Stomach smooth muscle (tissue), 2 donors: ENCODE measurements around the gene PREX1.

ENCODE experiments used
- H3K27ac ChIP-seq: one replicate; pipeline ENCODE4 v1.7.0; 2013; ENCODE audit warnings: mild to moderate bottlenecking, low read length, inconsistent platforms
- H3K27me3 ChIP-seq, 2 donors: one replicate each; pipeline ENCODE4 v1.7.0; 2013; ENCODE audit warnings: low read length in 2 of 2; ENCODE audit not compliant: insufficient read depth in 2 of 2, control insufficient read depth in 1 of 2
- H3K36me3 ChIP-seq, 2 donors: one replicate each; pipeline ENCODE4 v1.7.0; 2013; ENCODE audit warnings: low read length in 2 of 2; ENCODE audit not compliant: control insufficient read depth in 2 of 2, insufficient read depth in 2 of 2
- H3K4me1 ChIP-seq: one replicate; pipeline ENCODE4 v1.7.0; 2013; ENCODE audit warnings: low read length; ENCODE audit not compliant: control insufficient read depth, insufficient read depth
- H3K4me3 ChIP-seq, 2 donors: one replicate each; pipeline ENCODE4 v1.7.0; 2013; ENCODE audit warnings: low read length in 2 of 2
- H3K9ac ChIP-seq, 2 donors: one replicate each; pipeline ENCODE4 v1.7.0; 2013; ENCODE audit warnings: low read length in 2 of 2, mild to moderate bottlenecking in 1 of 2
- H3K9me3 ChIP-seq, 2 donors: one replicate each; pipeline ENCODE4 v1.7.0; 2013; ENCODE audit warnings: low read length in 2 of 2; ENCODE audit not compliant: control insufficient read depth in 2 of 2
- donor health status: healthy.
- donor health status: Pancreatic carcinoma.

Gene PREX1

DNA sequence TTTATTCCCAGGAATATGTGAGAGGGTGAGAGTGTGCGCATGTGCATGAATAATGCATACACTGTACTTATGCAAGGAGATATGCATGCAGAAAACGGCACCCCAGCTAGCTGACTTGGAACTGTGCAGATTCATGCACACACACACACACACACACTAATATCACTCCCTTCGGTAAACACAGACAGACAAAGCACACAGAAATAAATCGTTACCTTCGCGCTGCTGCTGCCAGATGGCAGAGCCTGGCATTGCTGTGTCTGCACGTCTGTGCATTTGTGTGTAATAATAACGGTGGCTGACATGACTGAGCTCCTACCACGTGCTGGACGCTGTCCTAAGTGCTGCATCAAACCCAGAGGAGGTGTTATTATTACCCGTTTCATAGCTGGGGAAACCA lies 36.8 kb downstream of the PREX1 start:
- H3K9me3 ChIP-seq, result no peaks in the 10 kb centered on the region
- H3K27ac ChIP-seq, result no peak overlapping the region
- peaks cover 5 to 9% of the 10 kb centered on the region in 2 donors for H3K27me3 ChIP-seq
- no peaks in the 10 kb centered on the region for H3K36me3 ChIP-seq
- H3K4me1 ChIP-seq, result peaks cover 7% of the 10 kb centered on the region
- no peak overlapping the region for H3K4me3 ChIP-seq
- H3K9ac ChIP-seq, result no peak overlapping the region

GRCh38 chr20:48790473-48791003 lies 37.3 kb downstream of the PREX1 start:
- H3K9ac ChIP-seq, result no peak overlapping the region
- H3K4me1 ChIP-seq, result peaks cover 7% of the 10 kb centered on the region
- H3K27me3 ChIP-seq, result peaks cover 7 to 9% of the 10 kb centered on the region in 2 donors
- no peak overlapping the region for H3K27ac ChIP-seq
- H3K4me3 ChIP-seq, result no peak overlapping the region
- no peaks in the 10 kb centered on the region for H3K36me3 ChIP-seq
- no peaks in the 10 kb centered on the region for H3K9me3 ChIP-seq

- Histone ChIP-seq H3K27ac (no peak overlapping the region), H3K9me3 (no peaks in the 10 kb centered on the region), H3K4me1 (peaks cover 7% of the 10 kb centered on the region), H3K27me3 (peaks cover 7 to 9% of the 10 kb centered on the region in 2 donors), H3K36me3 (no peaks in the 10 kb centered on the region), H3K9ac (no peak overlapping the region), H3K4me3 (no peak overlapping the region)
These were observed 37.9 kb downstream of the PREX1 start for GRCh38 chr20:48789781-48790472.

DNA sequence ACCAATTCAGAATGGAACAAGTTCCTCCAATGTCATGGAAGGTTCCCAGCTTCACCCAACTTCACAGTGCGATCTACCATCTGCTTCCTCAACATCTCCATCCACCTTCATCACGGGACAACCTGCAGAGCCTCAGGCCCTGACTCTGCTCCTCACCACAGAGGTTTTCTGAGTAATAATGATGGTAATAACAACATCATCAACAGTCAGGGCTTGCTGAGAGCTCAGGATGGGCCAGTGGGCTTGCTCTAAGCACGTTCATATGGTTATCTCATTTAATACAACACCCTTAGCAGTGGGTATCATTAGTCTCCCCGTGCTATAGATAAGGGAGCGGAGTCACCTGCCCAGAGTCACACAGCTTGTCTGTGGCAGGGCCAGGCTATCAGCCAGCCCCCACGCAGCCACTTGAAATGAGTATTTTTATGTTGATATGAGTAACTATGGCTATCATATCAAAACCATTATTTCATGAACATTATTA lies 38.6 kb downstream of the PREX1 start:
- H3K27ac ChIP-seq, result no peak overlapping the region
- no peaks in the 10 kb centered on the region for H3K9me3 ChIP-seq
- no peak overlapping the region for H3K4me3 ChIP-seq
- no peaks in the 10 kb centered on the region for H3K36me3 ChIP-seq
- no peak overlapping the region for H3K9ac ChIP-seq
- H3K4me1 ChIP-seq, result peaks cover 6% of the 10 kb centered on the region
- peaks cover 7 to 9% of the 10 kb centered on the region in 2 donors for H3K27me3 ChIP-seq

DNA sequence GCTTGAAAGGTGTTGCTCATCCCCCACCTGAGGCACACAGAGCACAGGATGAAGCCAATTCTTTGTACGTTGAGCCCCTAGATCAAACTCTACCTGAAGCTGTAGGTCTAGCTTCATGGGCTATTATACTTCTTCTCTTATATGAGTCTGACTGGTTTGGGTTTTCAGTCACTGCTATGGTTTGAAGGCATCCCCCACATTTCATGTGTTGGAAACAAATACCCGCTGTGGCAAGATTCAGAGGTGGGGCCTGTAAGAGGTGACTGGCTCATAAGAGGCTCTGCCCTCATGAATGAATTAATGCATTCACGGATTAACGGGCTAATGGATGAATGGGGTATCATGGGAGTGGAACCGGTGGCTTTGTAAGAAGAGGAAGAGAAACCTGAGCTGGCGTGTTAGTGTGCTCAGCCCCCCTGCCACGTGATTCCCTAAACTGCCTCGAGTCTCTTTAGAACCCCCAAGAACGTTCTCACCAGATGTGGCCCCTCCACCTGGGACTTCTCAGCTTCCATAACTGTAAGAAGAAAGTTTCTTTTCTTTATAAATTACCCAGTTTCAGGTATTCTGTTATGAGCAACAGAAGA lies 39.2 kb downstream of the PREX1 start:
- peaks cover 7 to 9% of the 10 kb centered on the region in 2 donors for H3K27me3 ChIP-seq
- H3K9me3 ChIP-seq, result no peaks in the 10 kb centered on the region
- no peak overlapping the region for H3K4me3 ChIP-seq
- H3K4me1 ChIP-seq, result peaks cover 3% of the 10 kb centered on the region
- no peak overlapping the region for H3K9ac ChIP-seq
- no peaks in the 10 kb centered on the region for H3K36me3 ChIP-seq
- no peak overlapping the region for H3K27ac ChIP-seq

GRCh38 chr20:48787861-48788375 lies 39.9 kb downstream of the PREX1 start:
- H3K9ac ChIP-seq, result no peak overlapping the region
- no peak overlapping the region for H3K4me3 ChIP-seq
- H3K36me3 ChIP-seq, result no peaks in the 10 kb centered on the region
- peaks cover 3% of the 10 kb centered on the region for H3K4me1 ChIP-seq
- no peaks in the 10 kb centered on the region for H3K9me3 ChIP-seq
- H3K27me3 ChIP-seq, result peaks cover 7 to 9% of the 10 kb centered on the region in 2 donors
- H3K27ac ChIP-seq, result no peak overlapping the region

GRCh38 chr20:48786951-48787705 lies 40.7 kb downstream of the PREX1 start:
- peaks cover 3% of the 10 kb centered on the region for H3K4me1 ChIP-seq
- H3K27ac ChIP-seq, result no peak overlapping the region
- no peak overlapping the region for H3K4me3 ChIP-seq
- H3K9me3 ChIP-seq, result no peaks in the 10 kb centered on the region
- H3K36me3 ChIP-seq, result no peaks in the 10 kb centered on the region
- no peak overlapping the region for H3K9ac ChIP-seq
- peaks cover 7 to 9% of the 10 kb centered on the region in 2 donors for H3K27me3 ChIP-seq

- Histone ChIP-seq H3K27me3 (peaks cover 3 to 4% of the 10 kb centered on the region in 2 donors), H3K27ac (no peak overlapping the region), H3K4me1 (peaks cover 3% of the 10 kb centered on the region), H3K4me3 (no peak overlapping the region), H3K36me3 (no peaks in the 10 kb centered on the region), H3K9me3 (no peaks in the 10 kb centered on the region), H3K9ac (no peak overlapping the region)
These were observed 42.0 kb downstream of the PREX1 start for GRCh38 chr20:48785801-48786200.

DNA sequence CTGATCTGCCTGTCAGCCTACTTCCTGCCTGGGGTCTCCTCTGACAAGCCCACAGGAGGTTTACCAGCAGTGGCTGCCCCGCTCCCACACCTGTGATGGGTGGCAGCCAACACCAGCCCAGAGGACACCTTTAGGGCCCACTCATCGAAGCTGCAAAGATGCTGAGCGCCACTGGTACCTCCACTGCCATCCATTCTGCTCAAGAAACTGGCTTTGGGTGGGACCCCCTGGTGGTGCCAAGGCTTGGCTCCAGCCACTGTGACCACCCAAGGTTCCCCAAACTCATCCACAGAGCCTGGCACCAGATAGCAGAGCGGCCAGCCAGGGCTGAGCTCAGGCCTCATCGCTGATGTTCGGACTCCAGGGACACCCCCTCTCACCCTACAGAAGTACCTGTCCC lies 42.5 kb downstream of the PREX1 start:
- H3K9ac ChIP-seq, result no peak overlapping the region

GRCh38 chr20:48784273-48784641 lies 43.5 kb downstream of the PREX1 start:
- Histone ChIP-seq H3K9me3 (peaks cover 4 to 5% of the 10 kb centered on the region in 2 donors), H3K9ac (no peak overlapping the region), H3K27me3 (peaks cover 0 to 3% of the 10 kb centered on the region in 2 donors), H3K27ac (no peak overlapping the region), H3K36me3 (no peaks in the 10 kb centered on the region), H3K4me3 (no peak overlapping the region), H3K4me1 (peaks cover 3% of the 10 kb centered on the region)

More for the DNA sequence above, 42.5 kb downstream of the PREX1 start:
- Histone ChIP-seq H3K27me3 (peaks cover 2 to 3% of the 10 kb centered on the region in 2 donors), H3K9me3 (no peaks in the 10 kb centered on the region), H3K27ac (no peak overlapping the region), H3K36me3 (no peaks in the 10 kb centered on the region), H3K4me3 (no peak overlapping the region), H3K4me1 (peaks cover 3% of the 10 kb centered on the region)
